ENCODE data around the gene CUX1. TPM values are rescaled to one million over a fixed set of nuclear protein-coding genes. Genes with fewer than 3 reads are reported as not detected.

The CUX1 gene
- total and polyA plus RNA-seq, 2 of the 13 experiments (the other 11 are each of a cell fraction or from before 2014, with no cell fraction given) = 13.7 to 14.9 TPM

DNA sequence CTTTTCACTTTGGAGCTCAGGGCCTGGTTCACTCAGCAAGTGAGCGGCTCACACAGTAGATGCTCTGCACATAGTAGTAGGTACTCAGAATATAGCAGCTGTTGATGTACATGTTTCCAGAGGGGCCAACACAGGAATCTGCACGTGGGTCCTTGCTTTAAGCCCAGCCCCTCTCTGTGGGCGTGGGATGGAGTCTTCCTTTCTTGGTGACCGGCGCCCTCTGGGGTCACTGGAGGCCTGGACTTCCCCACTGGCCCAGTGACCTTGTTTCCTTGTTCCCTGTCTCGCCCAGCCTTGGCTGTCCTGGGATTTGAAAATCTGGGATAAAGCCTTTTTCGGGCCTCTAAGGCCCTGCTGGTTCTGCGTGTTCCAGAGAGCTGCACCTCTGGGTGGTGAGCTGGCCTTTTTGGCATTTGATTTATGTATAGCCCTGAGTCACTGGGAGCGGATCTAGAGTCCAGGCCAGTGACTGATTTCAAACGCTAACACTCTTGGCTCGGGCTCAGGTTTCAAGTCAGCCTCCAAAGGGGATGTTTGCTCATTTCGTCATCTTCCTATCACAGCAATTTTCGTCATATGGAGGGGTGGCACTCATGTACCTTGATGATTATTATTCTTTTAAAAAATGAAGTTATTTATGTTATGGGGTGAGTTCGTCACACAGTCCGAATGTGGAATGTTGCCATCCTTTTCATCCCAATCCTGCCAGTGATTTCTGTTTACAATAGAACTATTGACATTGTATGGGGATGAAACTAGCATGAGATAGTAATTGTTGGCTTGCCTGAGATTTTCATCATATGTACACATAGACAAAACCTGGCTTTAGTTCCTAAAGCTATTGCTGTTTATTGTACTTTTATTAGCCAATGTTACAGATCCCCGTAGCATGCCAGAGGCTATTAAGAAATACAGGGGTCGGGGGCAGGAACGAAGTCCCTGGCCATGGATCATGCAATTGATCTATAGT, 65.5 kb downstream of the CUX1 start (continued):
- TF ChIP-seq HDAC2 (CRISPR knock-in tag; IDR thresholded peaks at IDR 0.05) (peak; percentile 49; the same call in 1 of the 2 replicates), ZFP36 (IDR thresholded peaks at IDR 0.05; ENCODE audit: borderline replicate concordance, low read depth, low read length, partially characterized antibody) (no peak), ZNF768 (CRISPR knock-in tag; IDR thresholded peaks at IDR 0.05) (no peak), HOXA7 (CRISPR knock-in tag; IDR thresholded peaks at IDR 0.05) (no peak), HOXA3 (CRISPR knock-in tag; IDR thresholded peaks at IDR 0.05) (peak; percentile 45; the same call in 1 of the 2 replicates), KDM6A (CRISPR knock-in tag; IDR thresholded peaks at IDR 0.05; ENCODE audit: low read depth) (peak; percentile 26; the same call in 1 of the 2 replicates), RARA (CRISPR knock-in tag; IDR thresholded peaks at IDR 0.05) (peak; percentile 84), HMGA1 (CRISPR knock-in tag; conservative IDR thresholded peaks at IDR 0.05) (no peak), ZNF136 (CRISPR knock-in tag; IDR thresholded peaks at IDR 0.05; ENCODE audit: low read depth) (no peak), ZNF101 (CRISPR knock-in tag; IDR thresholded peaks at IDR 0.05; ENCODE audit: borderline replicate concordance, low read depth) (no peak), ZNF121 (CRISPR knock-in tag; IDR thresholded peaks at IDR 0.05) (peak; percentile 30; the same call in 1 of the 2 replicates), TEAD3 (CRISPR knock-in tag; optimal IDR thresholded peaks at IDR 0.05; ENCODE audit: borderline replicate concordance) (peak; percentile 60), RBAK (CRISPR knock-in tag; IDR thresholded peaks at IDR 0.05) (no peak), HES4 (CRISPR knock-in tag; IDR thresholded peaks at IDR 0.05; ENCODE audit: borderline replicate concordance) (no peak), ZNF780A (CRISPR knock-in tag; IDR thresholded peaks at IDR 0.05) (no peak)
- TF ChIP-seq, protein P1, sequence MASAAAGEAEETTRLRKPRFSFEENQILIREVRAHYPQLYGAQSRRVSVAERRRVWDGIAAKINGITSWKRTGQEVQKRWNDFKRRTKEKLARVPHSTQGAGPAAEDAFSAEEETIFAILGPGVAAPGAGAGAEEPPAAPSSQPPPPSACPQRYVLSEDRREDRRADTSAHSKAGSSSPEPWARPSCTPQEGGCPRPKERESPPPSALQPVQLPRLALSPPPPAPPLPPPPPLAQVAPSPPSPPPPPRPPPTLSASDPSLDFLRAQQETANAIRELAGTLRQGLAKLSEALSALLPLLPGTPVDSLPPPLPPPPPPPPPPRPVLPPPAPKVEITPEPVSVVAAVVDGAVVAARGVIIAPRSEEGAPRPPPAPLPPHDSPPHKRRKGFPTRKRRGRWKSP (CRISPR knock-in tag; IDR thresholded peaks at IDR 0.05) = peak; percentile 33; the same call in 1 of the 2 replicates
- TF ChIP-seq, protein P2, sequence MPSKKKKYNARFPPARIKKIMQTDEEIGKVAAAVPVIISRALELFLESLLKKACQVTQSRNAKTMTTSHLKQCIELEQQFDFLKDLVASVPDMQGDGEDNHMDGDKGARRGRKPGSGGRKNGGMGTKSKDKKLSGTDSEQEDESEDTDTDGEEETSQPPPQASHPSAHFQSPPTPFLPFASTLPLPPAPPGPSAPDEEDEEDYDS (CRISPR knock-in tag; IDR thresholded peaks at IDR 0.05) = no peak
- TF ChIP-seq, protein P3, sequence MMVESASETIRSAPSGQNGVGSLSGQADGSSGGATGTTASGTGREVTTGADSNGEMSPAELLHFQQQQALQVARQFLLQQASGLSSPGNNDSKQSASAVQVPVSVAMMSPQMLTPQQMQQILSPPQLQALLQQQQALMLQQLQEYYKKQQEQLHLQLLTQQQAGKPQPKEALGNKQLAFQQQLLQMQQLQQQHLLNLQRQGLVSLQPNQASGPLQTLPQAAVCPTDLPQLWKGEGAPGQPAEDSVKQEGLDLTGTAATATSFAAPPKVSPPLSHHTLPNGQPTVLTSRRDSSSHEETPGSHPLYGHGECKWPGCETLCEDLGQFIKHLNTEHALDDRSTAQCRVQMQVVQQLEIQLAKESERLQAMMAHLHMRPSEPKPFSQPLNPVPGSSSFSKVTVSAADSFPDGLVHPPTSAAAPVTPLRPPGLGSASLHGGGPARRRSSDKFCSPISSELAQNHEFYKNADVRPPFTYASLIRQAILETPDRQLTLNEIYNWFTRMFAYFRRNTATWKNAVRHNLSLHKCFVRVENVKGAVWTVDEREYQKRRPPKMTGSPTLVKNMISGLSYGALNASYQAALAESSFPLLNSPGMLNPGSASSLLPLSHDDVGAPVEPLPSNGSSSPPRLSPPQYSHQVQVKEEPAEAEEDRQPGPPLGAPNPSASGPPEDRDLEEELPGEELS (CRISPR knock-in tag; IDR thresholded peaks at IDR 0.05) = peak; percentile 68
- TF ChIP-seq, protein P4, sequence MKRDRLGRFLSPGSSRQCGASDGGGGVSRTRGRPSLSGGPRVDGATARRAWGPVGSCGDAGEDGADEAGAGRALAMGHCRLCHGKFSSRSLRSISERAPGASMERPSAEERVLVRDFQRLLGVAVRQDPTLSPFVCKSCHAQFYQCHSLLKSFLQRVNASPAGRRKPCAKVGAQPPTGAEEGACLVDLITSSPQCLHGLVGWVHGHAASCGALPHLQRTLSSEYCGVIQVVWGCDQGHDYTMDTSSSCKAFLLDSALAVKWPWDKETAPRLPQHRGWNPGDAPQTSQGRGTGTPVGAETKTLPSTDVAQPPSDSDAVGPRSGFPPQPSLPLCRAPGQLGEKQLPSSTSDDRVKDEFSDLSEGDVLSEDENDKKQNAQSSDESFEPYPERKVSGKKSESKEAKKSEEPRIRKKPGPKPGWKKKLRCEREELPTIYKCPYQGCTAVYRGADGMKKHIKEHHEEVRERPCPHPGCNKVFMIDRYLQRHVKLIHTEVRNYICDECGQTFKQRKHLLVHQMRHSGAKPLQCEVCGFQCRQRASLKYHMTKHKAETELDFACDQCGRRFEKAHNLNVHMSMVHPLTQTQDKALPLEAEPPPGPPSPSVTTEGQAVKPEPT (CRISPR knock-in tag; IDR thresholded peaks at IDR 0.05; ENCODE audit: low read depth) = no peak
- TF ChIP-seq, protein P5, sequence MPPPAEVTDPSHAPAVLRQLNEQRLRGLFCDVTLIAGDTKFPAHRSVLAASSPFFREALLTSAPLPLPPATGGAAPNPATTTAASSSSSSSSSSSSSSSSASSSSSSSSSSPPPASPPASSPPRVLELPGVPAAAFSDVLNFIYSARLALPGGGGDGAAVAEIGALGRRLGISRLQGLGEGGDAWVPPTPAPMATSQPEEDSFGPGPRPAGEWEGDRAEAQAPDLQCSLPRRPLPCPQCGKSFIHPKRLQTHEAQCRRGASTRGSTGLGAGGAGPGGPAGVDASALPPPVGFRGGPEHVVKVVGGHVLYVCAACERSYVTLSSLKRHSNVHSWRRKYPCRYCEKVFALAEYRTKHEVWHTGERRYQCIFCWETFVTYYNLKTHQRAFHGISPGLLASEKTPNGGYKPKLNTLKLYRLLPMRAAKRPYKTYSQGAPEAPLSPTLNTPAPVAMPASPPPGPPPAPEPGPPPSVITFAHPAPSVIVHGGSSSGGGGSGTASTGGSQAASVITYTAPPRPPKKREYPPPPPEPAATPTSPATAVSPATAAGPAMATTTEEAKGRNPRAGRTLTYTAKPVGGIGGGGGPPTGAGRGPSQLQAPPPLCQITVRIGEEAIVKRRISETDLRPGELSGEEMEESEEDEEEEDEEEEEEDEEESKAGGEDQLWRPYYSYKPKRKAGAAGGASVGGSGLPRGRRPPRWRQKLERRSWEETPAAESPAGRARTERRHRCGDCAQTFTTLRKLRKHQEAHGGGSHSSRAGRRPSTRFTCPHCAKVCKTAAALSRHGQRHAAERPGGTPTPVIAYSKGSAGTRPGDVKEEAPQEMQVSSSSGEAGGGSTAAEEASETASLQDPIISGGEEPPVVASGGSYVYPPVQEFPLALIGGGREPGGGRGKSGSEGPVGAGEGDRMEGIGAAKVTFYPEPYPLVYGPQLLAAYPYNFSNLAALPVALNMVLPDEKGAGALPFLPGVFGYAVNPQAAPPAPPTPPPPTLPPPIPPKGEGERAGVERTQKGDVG (CRISPR knock-in tag; IDR thresholded peaks at IDR 0.05; ENCODE audit: borderline replicate concordance) = no peak
